M059J (cell line): Measurements from ENCODE around the gene ITPR3. TPM values are rescaled to one million over a fixed set of nuclear protein-coding genes. Genes with fewer than 3 reads are reported as not detected.

Source experiments
- DNase-seq: peaks from one replicate; pipeline ENCODE4 v3.0.0-alpha.2; 2012; ENCODE audit warnings: low read depth
- total RNA-seq: library from RNA; depleted of rRNA; stranded (reverse); fragments of >200 nt; shearing (Covaris generic); gene quantifications from 2 replicates; pipeline ENCODE4 v1.2.3, GENCODE V29; 2014

The ITPR3 gene
- total RNA-seq, 1 experiment from 2014 or later, result 40.3 TPM

DNA sequence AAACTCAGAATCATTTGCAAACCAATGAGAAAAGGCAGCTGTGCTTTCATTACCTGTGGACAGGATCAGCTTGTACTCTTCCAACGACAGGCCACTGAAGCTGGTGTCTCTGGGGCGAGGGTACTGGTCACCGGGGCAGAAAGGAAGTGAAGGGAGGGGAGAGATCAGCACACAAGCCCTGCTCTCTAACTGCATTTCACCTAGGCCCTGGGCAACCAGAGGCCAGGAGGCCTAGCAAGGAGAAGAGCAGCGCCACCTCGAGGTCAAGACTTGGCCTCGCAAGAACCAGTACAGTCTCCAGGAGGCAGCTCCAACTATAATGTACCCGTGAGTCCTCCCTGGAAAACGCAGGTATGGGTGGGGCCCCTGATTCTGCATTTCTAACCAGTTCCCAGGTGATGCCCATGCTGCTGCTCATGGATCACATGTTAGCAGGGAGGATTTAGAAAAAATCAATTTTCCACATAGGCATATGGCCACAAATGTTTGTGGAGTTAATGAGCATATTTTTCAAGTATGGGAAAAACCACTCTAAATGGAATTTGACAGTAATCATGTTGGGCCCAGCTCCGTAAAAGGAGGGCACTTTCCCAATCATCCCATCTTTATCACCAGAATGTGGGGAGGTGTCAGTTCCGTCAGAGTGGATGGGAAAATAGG, 79.4 kb downstream of the ITPR3 start:
- DNase-seq, result peak; percentile 75

DNA sequence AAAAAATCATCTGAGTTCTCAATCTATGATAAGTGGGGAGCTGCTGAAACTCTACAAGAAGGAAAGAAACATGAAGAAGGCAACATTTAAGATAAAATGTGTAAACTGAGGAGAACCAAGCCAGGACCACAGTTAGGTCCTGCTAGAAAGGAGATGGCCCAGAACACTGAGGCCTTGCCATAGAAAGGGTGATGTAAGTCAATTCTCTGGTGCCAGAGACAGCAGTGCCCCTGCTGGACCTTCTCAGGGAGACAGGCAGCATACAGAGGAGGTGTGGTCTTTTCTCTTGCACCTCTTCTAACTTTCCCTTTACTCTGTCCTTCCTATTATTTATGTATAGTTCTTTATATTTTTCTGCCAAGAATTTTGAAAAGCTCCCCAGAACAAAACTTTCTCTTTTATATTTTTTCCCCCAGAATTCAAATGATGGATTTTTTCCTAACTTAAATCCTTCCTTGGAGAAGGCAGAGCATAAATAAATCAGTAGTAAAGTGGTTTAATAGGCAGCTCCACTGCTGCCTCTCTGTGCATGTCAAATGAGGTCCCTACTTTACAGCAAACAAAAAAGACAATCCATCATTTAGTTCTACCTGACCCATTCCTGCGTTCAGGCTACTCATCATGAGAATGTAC, 81.3 kb downstream of the ITPR3 start:
- DNase-seq, result peak; percentile 67

DNA sequence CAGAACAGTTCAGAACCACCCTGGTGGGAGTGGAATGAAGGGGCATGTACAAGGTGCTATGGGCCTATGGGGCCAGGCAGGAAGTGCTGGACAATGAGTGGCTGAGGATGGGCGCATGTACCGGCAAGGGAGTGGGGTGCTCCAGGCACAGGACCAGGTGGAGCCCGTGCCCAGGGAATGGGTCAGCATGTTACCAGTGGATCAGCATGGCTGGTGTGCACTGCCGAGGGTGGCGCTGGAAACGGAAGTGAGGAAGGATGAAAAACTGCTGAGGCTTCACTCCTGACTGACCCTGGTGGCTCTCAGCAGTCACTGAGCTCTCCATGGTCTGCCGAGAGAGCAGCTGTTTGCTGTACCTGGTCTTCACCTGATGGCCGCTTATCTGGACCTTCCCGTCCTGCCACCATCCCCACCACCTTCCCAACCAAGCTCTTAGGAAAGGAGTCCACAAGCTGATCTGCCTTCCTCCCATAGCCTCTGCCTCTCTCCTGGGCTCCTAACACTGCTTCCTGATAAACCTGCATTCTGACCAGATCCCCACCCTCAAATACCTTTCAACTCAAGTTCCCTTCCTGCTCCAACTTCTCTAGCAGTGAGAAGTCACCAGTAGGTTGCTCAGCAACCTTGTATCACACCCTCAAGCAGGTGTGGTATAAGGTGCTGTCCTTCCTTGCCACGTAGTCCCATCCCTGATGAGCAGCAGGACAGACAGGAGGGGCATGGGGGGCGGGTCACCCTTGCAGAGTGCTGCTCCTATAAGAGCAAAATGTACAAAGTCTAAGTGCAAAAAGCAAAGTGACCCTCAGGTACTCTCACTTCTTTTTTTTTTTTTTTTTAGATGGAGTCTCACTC, 83.3 kb downstream of the ITPR3 start:
- no peak for DNase-seq

DNA sequence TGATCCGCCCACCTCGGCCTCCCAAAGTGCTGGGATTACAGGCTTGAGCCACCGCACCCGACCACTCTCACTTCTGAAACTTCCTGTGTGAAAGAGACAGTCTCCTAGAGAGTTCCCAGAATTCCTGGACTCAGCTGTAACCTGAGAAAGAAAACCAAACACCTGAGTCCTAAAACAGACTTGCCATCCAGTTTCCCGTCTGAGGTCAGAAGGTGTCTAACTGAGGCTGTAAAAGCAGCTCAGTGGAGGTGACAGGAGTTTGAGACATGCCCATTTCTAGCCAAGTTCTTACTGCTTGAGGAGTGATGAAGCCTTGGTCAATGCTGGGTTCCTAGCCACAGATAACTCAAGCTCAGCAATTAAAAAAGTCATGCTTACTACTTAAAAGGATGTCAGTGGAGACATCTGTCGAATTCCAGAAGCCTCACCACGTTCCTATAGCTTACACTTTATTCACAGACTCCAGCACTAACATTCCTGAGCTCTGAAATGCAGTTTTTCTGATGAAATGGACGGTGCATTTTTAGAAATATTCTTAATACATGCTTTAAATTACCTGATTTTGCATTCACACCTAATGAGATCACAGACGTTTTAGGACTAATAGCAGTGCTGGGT, 84.3 kb downstream of the ITPR3 start:
- DNase-seq, result no peak

DNA sequence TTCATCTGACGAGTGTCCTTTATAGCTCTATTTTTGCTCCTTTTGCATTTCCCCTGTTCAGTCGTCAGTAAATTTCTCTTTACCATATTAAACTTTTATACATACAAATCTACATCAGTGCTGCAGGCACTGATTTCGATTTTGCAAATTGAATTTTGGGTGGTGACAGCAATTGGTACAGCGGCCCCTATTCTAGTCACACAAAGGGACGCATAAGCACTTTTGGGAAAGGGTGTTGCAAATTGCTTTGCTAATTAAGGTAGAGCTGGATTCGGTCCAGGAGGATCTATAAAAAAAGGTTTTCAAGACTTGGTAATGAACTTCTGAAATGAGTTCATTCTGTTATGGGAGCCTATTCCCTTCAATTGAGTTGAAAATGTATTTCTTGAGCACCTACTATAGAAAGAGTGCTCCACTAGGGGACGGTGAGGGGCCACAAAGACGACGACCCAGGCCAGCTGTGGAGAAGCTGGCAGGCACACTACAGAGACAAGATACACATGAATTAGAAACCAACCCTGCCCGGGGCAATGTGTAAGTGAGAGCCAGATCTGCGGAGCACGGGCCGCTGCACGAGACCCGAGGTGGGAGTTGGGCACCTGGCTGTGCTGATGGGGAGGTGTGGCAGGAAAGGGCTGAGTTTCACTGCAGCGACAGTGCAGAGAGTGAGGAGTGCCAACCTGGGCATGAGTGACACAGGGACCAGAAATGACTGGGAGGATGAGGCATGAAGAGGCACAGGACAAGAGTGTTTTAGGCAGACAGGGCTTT, 85.0 kb downstream of the ITPR3 start:
- no peak for DNase-seq

DNA sequence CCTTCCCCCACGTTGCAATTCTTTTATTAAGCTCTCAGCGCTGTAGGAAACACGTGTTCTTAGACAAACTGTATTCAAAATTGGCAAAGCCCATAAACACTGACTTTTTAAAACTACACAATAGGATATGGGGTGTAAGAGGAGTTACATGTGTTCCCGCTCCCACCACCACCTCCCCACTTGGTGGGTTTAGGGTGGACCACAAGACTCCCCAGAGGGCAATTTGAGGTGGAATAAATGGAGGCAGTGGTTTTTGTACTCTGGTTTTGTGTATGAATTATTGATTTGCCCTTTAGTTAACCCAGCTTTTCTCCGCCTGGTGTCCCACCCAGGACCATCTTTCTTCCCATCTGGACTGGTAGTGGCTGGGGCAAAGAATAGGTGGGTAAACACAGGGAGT, 86.6 kb downstream of the ITPR3 start:
- no peak for DNase-seq

DNA sequence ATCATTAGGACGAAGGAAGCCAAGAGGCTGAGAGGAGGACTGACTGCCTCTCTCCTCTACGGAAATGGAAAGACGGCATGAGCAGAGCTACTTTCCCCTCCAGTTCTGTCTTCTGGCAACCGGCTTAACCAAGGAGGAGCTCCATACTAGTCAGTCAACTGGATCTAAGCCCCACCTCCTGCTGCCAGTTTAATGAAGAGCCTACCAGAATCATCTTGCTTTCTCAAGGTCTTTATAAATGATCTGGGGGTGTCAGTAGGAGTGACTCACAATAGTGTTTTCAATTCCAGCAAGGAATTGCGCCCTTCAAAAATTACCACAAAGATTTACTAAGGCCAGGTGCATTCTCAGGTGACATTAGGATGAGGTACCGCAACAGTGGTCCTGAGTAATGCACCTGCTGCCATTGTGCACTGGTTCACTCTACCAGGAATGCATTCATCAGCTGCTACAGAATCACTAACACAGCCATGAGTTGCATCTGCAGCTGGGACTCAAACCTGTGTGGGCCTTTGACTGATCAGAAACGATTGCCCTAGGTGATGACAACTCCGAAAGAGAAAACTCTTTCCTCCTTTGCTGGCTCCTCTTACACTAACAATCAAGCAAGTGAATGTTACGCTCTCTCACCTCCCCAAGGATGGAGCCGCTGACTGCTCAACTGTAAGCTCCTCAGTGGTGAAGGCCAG, 87.5 kb downstream of the ITPR3 start:
- no peak for DNase-seq

DNA sequence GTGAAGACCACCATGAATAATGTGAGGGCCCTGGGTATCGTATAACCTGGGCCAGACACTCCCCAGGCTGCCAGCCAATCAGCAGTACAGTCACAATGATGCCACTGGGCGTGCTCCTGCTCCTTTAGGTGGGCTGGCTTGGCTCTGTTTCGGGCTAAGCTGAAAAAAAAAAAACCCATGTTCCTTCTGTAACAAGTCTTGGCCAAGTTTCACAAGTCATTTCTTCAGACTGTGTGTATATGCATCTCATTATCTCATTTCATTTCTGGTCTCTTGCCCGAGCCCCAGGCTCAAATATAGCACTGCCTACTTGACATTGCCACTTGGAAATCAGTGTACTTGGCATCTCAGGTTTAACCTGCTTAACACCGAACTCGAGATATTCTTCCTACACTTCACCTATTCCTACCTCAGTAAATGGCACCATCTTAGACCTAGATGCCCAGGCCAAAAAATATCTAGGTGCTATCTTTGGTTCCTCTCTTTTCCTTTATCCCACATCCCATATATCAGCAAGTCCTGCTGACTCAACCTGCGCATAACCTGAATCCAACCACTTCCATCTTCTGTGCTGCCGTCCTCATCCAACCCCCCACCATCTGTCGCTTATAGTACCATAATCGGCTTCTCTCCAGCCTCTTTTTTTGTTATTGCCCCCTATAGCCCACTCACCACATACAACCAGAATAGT, 88.6 kb downstream of the ITPR3 start:
- DNase-seq, result no peak

DNA sequence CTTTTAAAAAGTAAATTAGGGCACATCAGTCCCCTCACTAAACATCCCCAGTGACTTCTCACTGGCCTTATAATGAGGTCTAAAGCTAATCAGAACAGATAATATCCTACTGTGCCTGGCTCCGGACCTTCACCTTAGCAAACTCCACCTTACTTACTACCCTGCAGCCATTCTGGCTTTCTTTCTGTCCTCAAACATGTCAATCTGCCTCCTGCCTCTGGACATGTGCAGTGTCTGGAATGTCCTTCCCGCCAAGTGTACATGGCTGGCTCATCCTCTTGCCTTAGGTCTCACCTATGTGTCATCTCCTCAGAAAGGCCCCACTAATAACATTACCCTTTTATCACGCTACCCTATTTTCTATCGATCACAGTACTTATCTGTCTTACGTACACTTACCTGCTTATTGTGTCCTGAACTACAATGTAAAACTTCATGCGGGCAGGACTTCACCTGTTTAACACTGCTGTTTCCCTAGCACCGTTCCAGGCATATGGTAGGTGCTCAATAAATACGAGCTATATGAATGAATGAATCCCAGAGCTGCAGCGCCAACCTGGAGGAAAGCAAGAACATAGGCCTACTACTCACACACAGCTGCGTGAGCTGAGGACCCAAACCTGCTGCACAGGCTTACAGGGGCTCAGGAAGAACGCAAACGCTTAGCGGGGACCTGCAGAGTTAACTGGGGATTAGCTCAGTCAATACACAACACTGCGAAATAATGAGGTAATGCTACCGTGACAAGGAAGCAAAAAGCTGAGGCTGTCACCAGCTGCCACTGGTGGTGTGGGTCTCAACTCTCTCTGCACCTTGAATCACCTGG, 89.4 kb downstream of the ITPR3 start:
- DNase-seq, result no peak

DNA sequence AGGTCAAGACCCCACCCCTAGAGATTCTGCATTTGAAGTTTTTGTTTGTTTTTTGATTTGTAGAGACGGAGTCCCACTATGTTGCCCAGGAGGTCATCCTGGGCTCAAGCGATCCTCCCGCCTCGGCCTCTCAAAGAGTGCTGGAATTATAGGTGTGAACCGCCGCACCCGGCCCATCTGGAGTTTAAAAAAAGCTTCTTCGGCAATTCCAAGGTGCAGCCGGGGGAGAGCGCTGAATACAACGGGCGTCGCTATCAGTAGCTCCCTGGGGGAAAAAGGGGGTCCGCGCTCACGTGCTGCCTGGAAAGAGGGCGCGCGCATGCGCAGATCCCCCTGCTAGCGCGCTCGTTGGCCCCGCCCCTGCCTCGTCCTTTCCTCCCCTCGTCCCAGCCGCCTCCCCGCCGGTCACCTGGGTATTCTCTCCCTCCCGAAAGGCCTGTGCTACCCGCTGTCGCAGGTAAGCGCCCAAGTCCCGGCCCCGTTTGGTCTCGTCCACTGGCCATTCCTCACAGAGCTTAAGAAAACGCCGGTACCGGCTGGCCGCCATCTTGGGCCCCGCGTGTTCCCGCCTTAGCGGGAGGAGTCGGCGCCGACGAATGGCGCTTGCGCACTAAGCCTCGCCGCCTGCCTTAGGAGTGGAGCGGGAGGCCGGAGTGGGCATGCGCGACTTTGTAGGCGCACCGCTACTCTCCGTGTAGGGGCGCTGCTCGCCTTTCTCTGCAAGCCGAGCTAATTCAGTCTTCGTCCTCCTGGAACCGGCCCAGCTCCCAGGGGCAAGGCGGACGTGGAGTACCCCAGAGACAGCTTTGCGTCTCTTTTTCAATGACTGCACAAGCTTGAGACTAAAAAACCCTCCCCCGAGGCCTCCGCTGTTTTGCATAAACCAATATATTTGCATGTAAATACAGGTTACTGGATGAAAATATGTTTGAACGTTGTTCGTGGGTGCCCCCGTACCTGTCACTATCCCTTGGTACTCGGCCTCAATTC, 90.3 kb downstream of the ITPR3 start, which contains the start of gene UQCC2:
TSS of gene UQCC2 (minus strand) at position 561 of the 990 bp plus-strand sequence. CDS start at position 547, 14 bp downstream.
- peak; percentile 98 for DNase-seq

DNA sequence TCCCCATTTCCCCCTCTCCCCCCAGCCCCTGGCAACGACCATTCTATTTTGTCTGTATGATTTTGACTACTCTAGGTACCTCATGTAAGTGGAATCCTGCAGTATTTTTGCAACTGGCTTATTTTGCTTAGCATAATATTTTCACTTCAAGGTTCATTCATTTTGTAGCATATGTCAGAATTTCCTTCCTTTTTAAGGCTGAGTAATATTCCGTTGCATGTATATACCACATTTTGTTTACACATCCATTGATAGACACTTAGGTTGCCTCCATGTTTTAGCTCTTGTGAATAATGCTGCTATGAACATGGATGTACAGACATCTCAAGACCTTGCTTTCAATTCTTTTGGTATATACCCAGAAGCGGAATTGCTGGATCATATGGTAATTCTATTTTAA, 91.8 kb downstream of the ITPR3 start:
- DNase-seq, result no peak

DNA sequence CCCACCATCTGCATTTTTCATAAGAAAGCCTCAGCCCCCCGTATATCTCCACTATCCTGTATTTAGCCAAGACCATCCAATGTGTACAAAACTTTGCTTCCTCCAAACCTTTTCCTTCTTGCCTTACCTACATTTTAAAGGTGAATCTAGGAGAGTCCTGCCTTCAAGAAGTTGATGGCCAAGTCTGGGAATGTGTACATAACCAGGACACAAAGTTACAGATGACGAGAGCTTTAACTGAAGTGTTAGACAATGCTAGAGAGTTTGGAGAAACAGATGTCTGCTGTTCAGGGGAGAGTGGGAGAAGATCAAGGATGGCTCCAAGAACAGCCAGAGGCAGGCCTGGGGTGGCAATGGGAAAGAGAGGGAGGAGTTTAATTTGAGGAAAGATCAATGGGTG, 92.7 kb downstream of the ITPR3 start:
- DNase-seq, result no peak

DNA sequence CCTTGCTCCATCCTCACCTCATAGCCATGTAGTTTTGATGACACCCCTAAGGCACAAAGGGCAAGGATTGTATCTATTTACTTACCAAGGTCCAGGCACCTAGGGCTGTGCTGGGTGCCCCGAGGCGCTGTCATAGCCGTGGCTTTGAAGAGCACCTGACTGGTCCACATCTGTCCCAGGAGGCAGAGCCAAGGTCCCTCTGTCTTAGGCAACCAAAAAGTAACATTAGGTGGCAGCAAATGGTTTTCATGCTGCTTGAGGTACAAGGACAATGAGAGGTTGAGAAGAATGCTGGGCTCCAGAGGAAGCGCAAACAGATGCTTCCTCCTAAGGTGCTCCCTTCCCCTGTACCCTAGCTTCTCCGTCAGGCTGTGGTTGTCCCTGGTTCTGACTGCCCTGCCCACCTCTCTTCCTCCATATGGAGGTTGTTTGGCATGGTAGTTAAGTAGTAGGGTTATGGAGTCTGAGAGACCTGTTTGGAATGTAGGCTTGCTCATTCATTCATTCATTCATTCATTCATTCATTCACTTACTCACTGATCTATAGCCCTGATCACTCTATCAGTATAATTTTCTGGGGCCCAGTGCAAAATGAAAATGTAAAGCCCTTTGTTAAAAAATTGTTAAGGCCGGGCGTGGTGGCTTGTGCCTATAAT, 93.4 kb downstream of the ITPR3 start:
- DNase-seq, result no peak

DNA sequence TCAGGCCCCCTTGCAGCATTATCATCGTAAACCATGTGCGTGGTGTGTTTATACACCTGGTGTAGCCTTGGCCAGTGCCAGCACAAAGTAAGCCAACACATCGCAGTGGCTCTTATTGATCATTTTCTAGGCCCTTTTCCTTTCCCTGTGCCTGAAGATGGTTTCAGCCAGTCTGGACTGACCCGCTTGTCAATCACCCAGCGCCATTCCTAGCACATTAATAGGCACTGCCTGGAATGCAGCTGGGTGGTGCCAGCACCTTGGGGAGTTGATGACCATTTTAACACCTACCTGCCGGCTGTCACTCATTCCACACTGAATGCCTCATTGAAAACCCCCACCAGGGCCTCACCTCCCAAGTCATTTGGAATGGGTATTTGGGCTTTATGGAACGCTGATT, 95.3 kb downstream of the ITPR3 start:
- DNase-seq, result no peak

DNA sequence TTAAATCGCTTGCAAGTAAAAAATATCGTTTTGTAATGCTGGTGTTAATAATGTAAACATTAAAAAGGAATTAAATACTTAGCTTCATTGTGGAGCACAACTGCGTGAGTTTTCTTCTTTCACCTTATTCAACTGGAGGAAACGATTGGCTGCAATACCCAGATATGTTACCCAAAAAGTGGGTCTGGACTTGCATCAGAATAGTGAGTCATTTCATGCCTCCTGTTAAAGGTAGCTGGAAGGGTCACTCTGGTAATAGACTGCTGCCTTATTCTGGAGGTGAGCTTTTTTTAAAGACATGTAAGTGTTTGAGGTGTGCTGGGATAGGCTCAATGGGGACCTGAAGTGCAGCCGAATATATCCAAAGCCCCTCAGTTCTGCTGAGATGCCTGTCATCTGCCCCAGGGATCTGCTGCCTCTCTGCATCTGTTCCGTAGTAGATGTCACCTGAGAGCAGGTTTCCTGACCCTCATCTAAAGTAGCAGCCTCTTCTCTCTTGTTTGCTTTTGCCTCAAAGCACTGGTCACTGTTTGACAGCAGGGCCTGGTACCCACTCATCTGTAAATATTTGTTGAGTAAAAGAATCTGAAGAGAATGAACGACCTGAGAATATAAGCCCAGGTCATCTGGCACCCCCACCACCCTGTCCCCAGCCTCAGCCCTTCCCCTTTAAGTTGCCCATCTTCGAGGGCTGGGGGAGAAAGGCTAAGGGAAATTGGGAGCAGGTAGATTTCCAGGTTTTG, 95.9 kb downstream of the ITPR3 start:
- DNase-seq, result no peak

DNA sequence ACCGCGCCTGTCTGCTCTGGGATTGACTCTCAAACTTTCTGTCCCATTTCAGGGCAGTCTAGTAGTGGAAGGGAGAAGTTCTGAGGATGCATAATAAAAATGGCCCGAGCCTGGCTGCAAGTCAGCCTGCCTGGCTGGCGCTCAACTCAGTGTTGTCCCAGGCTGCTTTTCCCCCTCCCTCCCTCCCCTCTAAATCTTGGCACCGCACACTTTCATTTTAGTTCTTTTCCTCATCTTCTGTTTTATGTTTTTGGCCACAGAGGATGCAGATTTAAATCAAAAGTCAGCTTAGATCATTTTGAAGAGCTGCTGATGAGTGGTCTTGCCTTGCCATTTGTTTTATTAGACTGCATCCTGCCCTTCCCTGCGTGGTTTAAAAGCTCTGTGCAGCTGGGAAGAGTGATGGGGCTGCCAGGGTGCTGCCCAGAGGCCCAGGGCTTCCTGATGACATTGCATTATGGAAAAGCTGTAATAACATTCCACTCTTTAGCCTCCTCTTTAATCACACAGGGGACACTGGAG, 96.9 kb downstream of the ITPR3 start:
- no peak for DNase-seq

DNA sequence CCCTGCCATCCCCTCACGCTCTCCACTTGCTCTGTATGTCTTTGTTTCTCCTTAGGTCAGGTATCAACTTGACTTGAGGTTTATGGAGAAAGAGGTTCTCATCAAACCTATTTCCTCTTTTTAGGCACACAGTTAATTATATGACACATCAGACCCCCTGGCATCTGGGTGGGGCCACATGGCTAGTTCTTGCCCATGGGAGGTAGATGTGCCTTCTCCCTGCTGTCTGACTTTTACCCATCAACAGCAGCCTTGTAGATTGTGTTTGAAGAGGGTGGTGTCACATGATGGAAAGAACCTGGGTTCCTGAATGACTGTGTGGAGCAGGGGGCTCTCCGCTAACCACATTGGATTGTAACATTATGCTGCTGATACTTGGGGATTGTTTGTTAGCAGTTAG, 97.6 kb downstream of the ITPR3 start:
- DNase-seq, result no peak
